Stimulated activated CD4-positive, alpha-beta T cell treated with anti-CD3 and anti-CD28 coated beads, TNF-alpha, amount 100 ng/mL, for 24 hours (primary cell): ENCODE data around the gene FAM53C.
"Not testable (repeated sequence)": the region's sequence is repeated elsewhere in the genome, so short reads cannot be mapped to it uniquely, and the experiment has no call there.

Experiments
- DNase-seq, 3 experiments: peaks; one replicate each; pipeline ENCODE4 v3.0.0-alpha.2; 2020; ENCODE audit warnings: low read depth in 3 of 3

The FAM53C gene

DNA sequence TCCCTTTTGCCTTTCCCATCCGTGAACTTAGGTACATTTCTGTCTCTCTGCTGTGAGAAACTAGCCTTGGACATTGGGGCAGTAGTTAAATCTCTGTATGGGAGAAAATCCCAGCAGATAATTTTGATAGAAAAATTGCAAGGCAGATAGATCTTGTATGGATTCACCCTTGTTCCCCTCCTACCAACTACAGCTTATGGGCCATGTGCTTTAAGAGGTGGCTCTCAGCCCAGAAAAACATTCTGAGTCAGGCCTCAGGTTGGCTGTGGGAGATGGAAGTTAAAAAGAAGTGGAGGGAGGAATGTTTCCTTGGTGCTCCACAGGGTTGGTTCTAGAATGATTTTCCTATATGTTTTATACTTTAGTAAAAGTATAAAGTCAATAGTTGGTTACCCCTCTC, 13.0 kb downstream of the FAM53C start:
- no peak for DNase-seq

DNA sequence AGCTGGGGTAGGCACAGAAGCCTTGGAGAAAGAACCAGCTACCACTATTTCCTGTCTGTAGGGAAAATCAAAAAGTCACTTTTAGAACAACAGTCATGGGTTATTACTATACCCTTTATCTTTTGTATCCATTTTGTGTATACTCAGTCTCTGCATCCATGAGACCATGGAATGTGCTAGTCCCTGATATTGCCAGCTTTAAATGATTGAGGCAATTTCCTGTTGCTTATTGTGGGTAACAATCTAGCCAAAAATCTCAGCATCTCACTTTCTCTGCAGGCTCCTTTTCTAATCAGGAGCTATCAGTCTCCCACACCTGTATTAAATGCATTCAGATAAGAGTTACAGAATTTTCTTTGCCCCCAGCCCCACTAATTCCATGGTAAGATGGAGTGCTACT, 13.5 kb downstream of the FAM53C start:
- DNase-seq, result no peak

DNA sequence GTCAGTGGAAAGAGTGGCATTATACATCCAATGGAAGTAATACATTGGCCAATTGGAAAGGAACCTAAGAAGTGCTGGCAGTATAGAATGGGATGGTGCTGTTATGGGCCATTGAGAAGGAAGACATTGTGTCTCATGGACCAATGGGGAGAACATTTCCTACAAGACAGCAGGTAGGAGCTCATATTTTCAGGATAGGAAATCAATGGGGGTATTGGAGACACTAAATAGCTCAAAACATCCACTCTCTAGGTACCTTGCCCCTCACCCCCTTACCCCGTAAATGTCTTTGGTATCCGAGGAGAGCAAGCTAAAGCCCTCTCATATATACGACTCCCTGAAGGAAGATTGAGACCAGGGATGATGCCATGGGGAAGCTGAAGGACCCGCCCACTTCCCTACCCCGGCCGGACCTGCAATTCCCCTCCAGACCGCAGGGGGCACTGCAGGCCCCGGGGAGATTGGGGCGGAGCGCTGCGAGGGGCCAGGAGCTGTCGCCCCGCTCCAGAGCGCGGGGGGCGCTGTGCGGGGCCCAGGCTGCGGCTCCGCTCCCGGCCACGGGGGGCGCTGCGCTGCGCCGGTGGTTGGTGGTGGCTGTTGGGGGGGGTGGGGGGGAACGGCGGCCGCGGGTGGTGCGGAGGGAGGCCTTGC, 14.1 kb downstream of the FAM53C start, which contains the start of gene KDM3B:
TSS of gene KDM3B (plus strand) at position 615 of the 651 bp plus-strand sequence. CDS start 111 bp downstream, outside the sequence.
- DNase-seq, result peak; percentile 82 to 89 (median 88)

DNA sequence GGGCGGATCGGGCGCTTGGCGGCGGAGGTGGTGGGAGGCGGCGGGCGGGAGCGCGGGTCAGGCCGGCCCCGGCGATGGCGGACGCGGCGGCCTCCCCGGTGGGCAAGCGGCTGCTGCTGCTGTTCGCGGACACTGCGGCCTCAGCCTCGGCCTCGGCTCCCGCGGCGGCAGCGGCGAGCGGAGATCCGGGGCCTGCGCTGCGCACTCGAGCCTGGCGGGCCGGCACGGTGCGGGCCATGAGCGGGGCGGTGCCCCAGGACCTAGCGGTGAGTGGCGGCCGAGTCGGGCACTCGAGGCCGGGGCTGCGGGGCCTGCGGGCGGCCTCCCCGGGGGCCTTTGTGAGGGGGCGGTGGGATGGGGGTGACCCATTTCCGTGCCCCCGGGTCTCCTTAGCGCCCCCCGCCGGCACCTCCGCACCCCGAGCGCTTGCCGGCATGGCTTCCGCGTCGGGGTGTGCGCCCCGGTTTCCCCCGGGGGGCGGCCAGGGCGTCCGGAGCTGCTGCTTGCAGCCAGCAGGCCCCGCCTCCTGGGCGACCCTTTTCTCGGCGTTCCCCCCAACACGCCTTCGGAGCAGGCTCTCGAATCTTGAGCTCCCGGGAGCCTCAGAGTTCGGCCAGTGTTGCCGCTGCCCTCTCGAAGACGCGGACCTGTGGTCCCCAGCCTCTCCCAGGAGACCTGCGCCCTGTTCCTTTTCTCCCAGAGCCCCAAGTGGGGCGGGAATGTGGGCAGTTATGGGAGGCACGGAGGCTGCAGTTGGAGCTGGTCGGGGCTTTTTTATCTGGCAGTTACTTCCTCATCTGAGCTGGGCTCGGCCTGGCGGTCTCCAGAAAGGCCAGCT, 14.9 kb downstream of the FAM53C start:
- DNase-seq, result peak; percentile 38 to 64 (median 38)

DNA sequence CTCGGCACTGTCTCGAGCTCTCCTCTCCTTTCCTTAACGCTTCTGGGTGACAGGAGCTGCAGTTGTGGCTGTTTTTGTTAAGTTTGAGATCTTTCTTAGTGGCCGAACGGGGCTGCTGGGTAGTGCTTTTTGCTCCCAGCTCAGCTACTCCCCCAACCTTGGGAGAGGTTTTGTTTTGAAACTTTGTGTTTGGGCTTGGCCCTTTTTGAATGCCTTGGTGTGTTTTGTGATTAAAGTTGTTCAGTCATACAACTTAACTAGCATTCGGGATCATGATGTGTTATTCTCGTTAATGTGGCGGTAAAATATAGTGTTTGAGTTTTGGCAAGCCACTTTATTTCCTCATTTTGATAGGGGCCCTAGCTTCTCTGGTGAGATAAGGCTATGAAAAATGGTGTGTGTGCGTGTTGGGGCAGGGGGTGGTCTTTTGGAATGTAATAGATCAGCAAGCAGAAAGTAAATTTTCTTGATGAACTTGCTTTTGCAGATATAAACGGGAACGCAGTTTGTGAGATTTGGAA, 15.6 kb downstream of the FAM53C start:
- DNase-seq, result no peak

DNA sequence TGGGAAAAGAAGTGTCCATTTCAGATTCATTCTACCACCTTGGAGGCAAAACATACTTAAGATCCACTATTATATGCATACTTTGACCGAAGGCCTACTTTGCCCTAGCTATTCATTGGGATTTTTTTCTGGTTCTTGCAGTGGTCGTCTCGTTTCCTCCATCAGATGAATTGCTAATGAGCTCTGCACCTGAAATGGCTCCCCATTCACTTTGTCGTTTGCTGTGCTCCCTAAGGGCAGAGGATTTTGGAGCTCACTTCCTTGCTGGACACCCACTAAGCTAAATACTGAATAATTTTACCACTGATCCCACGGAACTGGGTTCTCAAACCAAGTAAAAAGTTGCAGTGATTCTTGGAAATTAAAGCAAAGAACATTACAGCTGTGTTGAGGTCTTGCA, 16.3 kb downstream of the FAM53C start:
- no peak for DNase-seq

DNA sequence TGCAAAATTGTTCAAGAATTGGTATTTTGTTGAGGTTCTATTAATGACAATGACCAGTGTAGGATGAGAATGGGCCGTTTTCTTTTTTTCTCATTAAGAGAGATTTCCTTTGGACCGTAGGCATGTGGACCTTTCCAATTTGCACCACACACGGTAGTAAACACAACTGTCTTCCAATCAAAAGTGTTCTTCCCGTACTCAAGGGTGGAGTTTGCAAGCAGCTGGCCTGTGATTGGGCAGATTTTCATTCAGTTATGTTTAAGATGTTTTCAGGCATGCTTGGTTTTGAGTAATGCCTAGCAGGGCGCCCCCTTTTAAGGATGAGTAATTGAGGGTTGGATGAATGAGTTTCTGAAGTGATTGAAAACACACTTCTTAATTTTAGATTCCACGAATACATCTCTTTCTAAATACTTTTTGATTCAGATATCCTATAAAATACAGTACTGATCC, 16.9 kb downstream of the FAM53C start:
- DNase-seq, result peak in 2 of 3 experiments; percentile 40 to 48

DNA sequence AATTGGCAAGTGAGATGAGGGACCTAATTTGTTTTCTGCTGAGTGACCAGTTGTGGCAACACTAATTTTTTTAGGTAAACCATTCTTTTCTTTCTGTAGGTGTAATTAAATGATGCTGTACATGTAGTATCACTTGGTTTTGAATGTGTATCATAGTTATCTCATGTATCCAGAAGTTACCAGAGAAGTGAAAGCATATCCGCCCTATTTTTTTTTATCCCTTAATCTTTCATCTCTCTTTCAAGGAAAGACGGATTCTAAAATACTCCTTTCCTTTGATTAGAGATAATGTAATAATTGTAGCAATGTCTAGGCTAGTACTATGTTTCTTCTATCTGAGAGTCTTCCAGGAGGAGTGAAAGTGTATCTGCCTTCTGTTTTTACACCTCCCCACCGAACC, 21.6 kb downstream of the FAM53C start:
- DNase-seq, result no peak

DNA sequence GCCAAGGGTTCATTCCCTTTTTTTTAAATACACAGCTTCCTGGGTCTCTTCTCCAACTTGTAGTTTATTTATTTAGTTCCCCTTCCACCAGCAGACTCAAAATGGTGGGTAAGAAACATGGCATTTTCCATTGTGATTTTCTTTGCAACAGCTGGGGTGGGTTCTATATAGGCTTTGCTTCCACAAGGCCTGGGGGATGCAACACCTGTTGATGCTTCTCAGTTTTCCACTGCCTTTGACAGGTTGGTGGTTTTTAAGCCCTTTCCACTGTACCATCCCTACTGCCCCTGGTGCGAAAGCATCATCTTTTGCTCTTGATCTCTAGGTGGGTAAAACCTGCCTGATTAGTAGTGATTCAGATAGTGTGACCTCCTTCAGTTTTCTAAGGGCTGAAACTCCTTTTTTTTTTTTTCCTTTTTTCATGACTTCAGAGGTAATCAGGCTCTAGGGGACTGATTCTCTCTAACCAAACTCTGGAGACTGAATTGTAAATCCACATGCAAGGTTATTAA, 22.9 kb downstream of the FAM53C start:
- no peak for DNase-seq

DNA sequence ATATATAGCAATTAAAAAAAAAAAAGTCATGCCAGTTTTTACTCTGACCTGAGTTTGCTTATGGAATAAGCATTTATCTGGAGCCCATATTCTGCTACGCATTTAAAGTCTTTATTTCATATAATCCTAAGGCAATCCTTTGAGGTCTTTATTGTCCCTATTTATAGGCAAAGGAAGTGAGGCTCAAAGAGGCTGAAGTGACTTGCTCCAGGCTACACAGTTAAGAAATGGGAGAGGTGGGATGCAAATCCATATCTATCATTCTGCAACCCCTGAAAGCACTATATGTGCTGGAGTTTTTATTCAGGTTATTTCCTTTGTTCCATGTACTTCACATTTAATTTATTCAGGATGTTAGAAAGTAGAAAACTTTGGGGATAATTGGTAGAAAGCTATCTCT, 26.5 kb downstream of the FAM53C start:
- no peak for DNase-seq

DNA sequence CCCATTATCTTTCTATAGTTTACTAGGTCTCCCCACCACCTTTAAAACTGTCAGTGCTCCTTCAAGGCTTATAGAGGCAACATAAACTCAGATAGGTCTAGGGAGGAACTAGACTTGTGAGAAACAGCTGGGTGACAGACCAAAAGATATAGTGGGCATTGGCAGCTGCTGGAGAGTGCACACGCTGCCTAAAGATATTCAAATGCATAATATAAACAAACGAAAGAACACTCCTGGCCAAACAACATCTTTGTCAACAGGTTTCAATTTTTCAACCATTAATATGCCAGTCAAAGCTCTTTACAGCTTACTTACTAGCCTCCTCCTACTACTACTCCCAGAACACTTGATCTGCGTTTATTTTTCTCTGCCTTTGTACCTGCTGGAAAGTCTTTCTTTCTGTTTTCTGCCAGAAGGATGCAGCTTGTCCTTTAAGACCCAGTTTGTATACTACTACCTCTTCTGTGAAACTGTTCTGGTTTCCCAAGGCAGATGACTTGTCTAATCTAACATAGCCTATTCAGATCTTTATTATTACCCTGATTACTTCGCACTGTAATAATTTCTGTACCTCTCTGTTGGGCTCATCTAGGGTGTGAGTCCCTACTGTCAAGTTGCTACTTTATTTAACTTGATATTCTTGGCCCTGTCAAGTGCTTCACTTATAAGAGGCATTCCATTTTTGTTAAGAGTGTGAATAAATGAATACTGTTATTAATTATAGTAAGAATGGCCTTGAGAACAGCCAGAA, 28.7 kb downstream of the FAM53C start:
- no peak for DNase-seq

DNA sequence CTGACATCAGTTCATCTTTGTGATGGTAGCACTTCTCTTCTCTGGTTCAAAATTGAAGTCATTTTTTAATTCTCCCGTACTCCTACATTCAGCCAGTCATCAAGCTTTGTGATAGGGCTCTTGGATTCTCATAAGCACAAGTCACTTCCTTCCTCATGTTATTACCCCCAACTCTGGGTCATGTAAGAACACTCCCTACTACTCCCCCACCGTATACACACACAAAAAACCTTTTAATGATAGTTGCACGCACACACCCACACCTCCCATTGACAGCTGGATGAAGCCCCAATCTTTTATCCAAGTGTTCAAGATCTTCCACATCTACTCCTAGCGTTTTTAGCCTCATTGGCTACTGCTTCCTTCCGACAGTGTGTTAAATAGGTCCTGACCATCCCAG, 31.2 kb downstream of the FAM53C start:
- no peak for DNase-seq

DNA sequence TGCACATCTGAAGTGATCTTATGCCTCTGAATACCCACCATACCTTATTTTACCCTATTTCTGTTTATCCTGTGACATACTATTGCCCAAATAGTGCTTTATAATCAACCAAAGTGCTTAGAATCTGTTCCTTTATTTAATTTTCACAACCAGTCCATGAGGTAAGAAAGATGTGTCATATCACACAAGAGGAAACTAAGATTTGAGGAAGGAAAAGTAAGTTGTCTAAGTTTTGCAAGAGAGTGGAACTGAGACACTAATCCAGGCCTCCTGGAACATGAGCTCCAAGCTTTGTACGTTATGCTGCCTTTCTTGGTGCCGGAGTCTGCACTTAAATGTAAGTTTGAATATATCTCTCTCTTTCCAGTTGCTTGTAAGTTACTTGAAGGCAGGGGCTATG, 31.6 kb downstream of the FAM53C start:
- DNase-seq, result no peak

DNA sequence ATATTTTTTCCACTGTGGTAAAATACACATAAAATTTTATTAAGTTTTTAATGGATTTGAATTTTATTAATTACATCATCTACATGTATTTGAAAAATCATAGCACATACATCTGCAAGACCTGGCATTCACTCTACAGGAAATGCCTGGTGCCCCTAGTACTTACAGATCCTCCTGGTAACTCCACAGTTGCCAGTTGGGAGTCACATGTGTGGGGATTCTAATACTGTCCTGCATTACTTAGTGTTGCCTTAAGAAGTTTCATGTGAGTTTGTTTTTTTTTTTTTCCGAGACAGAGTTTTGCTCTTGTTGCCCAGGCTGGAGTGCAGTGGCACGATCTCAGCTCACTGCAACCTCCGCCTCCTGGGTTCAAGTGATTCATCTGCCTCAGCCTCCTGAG, 32.5 kb downstream of the FAM53C start:
- DNase-seq, result no peak

DNA sequence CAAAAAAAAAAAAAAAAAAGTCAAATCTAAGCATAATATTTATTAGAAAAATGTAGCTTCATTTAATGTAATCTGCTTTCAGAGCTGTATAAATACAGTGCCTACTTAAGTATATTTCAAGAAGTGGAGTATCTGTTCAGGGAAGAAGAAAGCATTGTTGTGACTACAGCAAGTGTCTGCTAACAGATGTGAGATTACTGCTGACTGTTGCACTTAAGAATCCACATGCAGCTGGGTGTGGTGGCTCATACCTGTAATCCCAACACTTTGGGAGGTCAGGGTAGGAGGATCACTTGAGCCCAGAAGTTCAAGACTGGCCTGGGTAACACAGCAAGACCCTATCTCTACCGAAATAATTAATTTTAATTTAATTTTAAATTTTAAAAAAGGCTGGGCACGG, 33.4 kb downstream of the FAM53C start:
- no peak for DNase-seq

DNA sequence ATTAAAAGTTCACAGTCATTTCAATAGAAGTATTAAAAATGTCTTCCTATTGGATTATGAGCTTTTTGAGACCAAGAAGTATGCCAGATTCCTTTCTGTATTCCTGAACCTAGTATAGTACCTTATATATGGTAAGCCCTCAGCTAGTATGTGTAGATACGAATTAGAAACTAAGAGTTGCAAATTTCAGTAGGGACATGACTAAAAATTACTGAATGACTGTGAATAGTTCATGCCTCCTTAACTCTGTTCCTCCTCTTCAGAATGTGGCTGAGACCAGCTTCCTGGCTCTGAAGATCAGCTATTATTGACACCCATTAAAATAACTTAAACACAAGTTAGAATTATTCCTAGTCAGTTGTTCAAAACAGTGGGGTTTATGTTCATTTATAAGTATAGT, 34.2 kb downstream of the FAM53C start:
- no peak for DNase-seq

DNA sequence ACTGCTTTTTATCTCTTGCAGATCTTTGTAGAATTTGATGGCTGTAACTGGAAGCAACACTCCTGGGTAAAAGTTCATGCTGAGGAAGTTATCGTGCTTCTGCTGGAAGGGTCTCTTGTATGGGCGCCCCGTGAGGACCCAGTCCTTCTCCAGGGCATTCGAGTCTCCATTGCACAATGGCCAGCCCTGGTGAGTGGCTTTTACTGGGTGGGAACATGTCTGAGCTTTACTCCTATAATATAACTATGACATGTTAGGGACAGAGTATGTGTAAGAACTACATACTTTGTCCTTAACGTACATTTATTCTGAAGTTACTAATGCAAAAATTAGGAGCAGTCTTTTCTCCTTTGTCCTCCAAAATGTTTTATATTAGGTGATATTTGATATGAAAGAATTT, 34.6 kb downstream of the FAM53C start:
- DNase-seq, result no peak

DNA sequence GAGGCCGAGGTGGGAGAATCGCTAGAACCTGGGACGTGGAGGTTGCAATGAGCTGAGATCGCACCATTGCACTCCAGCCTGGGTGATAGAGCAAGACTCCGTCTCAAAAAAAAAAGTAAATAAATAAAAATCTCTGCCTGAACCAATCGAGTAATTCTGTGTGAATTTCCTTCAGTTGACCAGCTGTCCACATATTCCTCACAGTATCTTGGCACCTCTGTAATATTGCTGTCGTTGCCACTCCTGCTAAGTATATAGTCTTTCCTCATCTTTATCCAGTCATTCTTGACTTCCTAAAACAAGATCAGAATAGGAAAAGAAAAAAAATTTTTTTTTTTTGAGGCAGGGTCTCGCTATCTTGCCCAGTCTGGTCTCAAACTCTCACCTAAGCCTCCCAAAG, 44.3 kb downstream of the FAM53C start:
- no peak for DNase-seq

DNA sequence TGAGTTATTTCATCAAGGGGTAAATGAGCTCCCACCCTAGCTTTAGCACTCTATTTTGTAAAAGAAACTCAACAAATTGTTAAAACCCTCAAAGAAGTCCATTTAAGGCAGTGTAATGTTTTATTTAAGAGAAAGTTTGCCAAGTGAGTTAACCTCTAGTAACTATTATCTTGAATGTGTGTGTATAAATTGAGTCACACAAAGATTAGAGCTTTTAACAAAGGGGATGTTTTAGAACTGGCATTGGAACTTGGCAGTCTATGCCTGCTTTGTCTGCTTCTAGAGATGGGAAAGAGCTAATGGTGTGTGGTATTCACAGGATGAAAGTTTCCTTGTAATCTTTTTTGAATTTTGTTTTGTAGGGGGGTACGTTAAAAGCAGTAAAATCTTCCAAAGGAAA, 47.6 kb downstream of the FAM53C start:
- no peak for DNase-seq

DNA sequence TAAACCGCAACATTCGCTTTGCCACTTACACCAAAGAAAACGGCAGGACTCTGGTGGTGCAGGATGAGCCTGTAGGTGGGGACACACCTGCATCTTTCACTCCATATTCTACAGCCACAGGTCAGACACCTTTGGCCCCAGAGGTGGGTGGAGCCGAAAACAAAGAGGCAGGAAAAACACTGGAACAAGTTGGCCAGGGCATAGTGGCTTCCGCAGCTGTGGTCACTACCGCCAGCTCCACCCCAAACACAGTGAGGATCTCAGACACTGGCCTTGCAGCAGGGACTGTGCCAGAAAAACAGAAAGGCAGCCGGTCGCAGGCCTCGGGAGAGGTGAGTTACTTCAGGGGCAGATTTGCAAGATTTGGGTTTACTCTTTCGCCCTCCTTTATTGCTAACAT, 48.2 kb downstream of the FAM53C start:
- no peak for DNase-seq

DNA sequence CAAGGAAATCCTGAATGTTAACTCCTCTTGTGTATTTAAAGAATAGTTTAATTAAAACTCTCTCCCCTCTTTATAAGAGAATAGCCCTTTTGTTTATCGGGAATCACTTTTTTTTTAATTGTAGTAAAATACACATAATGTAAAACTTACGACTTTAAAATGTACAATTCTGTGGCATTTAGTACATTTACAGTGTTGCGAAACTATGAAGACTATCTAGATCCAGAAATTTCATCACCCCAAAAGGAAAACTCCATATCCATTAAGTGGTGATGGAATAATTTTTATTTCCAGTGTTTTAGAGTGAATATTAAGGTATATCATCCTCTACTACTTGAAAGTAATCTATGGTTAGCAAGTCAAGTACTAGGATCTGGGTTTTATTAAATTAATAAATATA, 51.3 kb downstream of the FAM53C start:
- no peak for DNase-seq

DNA sequence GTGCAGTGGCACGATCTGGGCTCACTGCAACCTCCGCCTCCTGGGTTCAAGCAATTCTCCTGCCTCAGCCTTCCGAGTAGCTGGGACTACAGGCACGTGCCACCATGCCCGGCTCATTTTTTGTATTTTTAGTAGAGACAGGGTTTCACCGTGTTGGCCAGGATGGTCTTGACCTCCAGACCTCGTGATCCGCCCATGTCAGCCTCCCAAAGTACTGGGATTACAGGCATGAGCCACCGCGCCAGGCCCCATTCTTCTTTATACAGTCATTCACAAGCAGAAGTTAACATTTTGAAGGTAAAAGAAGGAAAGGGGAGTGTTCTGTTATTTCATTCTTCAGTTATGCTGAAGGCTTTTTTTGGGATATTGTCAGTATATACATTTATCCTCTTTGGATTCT, 51.8 kb downstream of the FAM53C start:
- DNase-seq, result not testable (repeated sequence)
